ENCODE measurements around the gene ASCC3. TPM values are rescaled to one million over a fixed set of nuclear protein-coding genes. Genes with fewer than 3 reads are reported as not detected.

Gene ASCC3
- total RNA-seq, 1 experiment from 2014 or later = 45.6 TPM

DNA sequence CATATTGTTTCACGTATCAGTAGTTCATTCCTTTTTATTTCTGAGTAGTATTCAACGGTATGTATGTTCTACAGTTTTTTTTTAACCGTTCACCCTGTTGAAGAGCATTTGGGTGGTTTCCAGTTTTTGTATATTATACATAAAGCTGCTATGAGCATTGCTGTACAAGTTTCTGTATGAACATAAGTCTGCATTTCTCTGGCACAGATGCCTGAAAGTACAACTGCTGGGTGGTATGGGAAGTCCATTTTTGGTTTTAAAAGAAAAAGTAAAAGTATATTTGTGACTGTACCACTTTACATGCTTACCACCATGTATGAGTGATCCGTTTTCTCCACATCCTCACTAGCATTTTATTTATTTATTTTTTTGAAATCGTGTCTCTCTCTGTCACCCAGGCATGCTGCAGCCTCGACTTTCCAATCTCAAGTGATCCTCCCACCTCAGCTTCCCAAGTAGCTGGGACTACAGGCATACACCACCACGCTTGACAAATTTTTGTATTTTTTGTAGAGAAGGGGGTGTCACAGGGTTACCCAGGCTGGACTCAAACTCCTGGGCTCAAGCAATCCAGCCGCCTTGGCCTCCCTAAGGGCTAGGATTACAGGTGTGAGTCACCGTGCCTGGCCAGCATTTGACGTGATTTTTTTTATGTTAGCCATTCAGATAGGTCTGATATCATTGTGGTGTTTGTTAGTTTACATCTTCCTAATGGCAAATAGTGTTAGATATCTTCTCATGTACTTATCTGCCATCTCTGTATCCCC, 405.4 kb downstream of the ASCC3 start:
- H3K4me1 Mint-ChIP-seq (ENCODE audit: low read depth, unreplicated experiment) = peaks cover 23% of the 10 kb centered on the region
- no TSS peak for BruUV-seq (replicated peaks)
- DNase-seq = peak; percentile 12
- intact Hi-C loops (cut with micrococcal nuclease; ENCODE audit: unreplicated experiment) = loop anchor here (10.0 kb wide), 1 partner anchor 471 kb away; no protein-coding TSS in a partner anchor
- H3K27me3 Mint-ChIP-seq (ENCODE audit: unreplicated experiment) = no peaks in the 10 kb centered on the region
- no peak overlapping the region for H3K27ac Mint-ChIP-seq (ENCODE audit: unreplicated experiment)
- CTCF ChIA-PET = no interaction called here
- no peak overlapping the region for H3K4me3 Mint-ChIP-seq (ENCODE audit: low read depth, unreplicated experiment)
- no peak for TF ChIP-seq CTCF (IDR thresholded peaks at IDR 0.05; ENCODE audit: unreplicated experiment)
- peaks cover 5% of the 10 kb centered on the region for H3K9me3 Mint-ChIP-seq (ENCODE audit: low read depth, unreplicated experiment)
- no peaks in the 10 kb centered on the region for H3K36me3 Mint-ChIP-seq (ENCODE audit: insufficient read depth, unreplicated experiment)

DNA sequence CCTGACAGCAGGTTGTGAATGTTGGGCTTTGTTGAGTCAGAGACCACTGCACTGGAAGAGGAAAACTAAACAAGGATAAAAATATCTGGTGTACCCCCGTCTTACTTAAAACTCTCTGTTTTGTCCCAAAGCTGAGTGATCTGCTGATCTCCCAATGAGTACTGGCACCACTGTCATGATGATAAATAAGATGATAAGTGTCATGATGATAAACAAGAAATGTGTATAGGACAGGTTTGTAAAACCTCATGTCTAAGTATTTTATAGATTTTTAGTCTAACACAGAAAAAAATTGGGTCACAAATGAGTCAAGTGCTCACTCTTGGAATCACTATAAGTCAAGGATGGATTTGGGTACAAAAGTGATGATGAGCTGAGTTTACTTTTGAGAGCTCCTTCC, 407.9 kb downstream of the ASCC3 start:
- CTCF ChIA-PET = interaction anchor here (2.5 kb wide), 1 partner anchor 12 kb away, joined by 10 read pairs; no protein-coding TSS in a partner anchor
- no peaks in the 10 kb centered on the region for H3K27me3 Mint-ChIP-seq (ENCODE audit: unreplicated experiment)
- H3K9me3 Mint-ChIP-seq (ENCODE audit: low read depth, unreplicated experiment) = peaks cover 5% of the 10 kb centered on the region
- no peaks in the 10 kb centered on the region for H3K36me3 Mint-ChIP-seq (ENCODE audit: insufficient read depth, unreplicated experiment)
- no TSS peak for BruUV-seq (replicated peaks)
- no peak overlapping the region for H3K4me3 Mint-ChIP-seq (ENCODE audit: low read depth, unreplicated experiment)
- peaks cover 21% of the 10 kb centered on the region for H3K4me1 Mint-ChIP-seq (ENCODE audit: low read depth, unreplicated experiment)
- no peak for DNase-seq
- no peak overlapping the region for H3K27ac Mint-ChIP-seq (ENCODE audit: unreplicated experiment)
- TF ChIP-seq CTCF (IDR thresholded peaks at IDR 0.05; ENCODE audit: unreplicated experiment) = no peak
- intact Hi-C loops (cut with micrococcal nuclease; ENCODE audit: unreplicated experiment) = loop anchor here (10.0 kb wide), 1 partner anchor 468 kb away; no protein-coding TSS in a partner anchor

DNA sequence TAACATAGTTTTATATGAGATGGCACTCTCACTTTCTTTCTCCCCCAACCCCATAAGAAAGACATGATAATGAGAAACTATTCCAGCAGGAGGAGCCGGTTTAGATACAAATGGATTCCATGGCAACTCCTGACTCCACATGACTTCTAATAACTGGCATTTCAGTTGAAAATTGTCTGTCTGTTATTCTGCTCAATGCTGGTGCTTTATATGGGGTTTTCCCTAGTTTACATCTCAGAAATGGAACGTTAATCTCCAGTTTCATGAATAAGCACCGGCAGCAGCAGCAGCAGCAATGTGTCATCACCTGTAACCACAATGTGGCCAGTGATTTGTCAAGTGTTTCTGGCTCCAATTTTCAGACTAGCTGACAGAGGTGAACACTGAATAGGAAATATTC, 408.5 kb downstream of the ASCC3 start:
- no TSS peak for BruUV-seq (replicated peaks)
- TF ChIP-seq CTCF (IDR thresholded peaks at IDR 0.05; ENCODE audit: unreplicated experiment) = no peak
- no peaks in the 10 kb centered on the region for H3K27me3 Mint-ChIP-seq (ENCODE audit: unreplicated experiment)
- CTCF ChIA-PET = interaction anchor here (2.5 kb wide), 1 partner anchor 12 kb away, joined by 10 read pairs; no protein-coding TSS in a partner anchor
- H3K36me3 Mint-ChIP-seq (ENCODE audit: insufficient read depth, unreplicated experiment) = no peaks in the 10 kb centered on the region
- no peak overlapping the region for H3K4me3 Mint-ChIP-seq (ENCODE audit: low read depth, unreplicated experiment)
- peaks cover 21% of the 10 kb centered on the region for H3K4me1 Mint-ChIP-seq (ENCODE audit: low read depth, unreplicated experiment)
- intact Hi-C loops (cut with micrococcal nuclease; ENCODE audit: unreplicated experiment) = loop anchor here (10.0 kb wide), 1 partner anchor 468 kb away; no protein-coding TSS in a partner anchor
- no peak overlapping the region for H3K27ac Mint-ChIP-seq (ENCODE audit: unreplicated experiment)
- peaks cover 5% of the 10 kb centered on the region for H3K9me3 Mint-ChIP-seq (ENCODE audit: low read depth, unreplicated experiment)
- peak; percentile 34 for DNase-seq

- Mint-ChIP-seq H3K4me3 (ENCODE audit: low read depth, unreplicated experiment) (no peak overlapping the region), H3K27ac (ENCODE audit: unreplicated experiment) (no peak overlapping the region), H3K27me3 (ENCODE audit: unreplicated experiment) (no peaks in the 10 kb centered on the region), H3K36me3 (ENCODE audit: insufficient read depth, unreplicated experiment) (no peaks in the 10 kb centered on the region), H3K9me3 (ENCODE audit: low read depth, unreplicated experiment) (no peaks in the 10 kb centered on the region), H3K4me1 (ENCODE audit: low read depth, unreplicated experiment) (peaks cover 10% of the 10 kb centered on the region)
- BruUV-seq (replicated peaks) = no TSS peak
- CTCF ChIA-PET = no interaction called here
- intact Hi-C loops (cut with micrococcal nuclease; ENCODE audit: unreplicated experiment) = loop anchor here (10.0 kb wide), 1 partner anchor 466 kb away; no protein-coding TSS in a partner anchor
- no peak for TF ChIP-seq CTCF (IDR thresholded peaks at IDR 0.05; ENCODE audit: unreplicated experiment)
- no peak for DNase-seq
Measured at GRCh38 chr6:100470422-100471120, 410.6 kb downstream of the ASCC3 start.
